MCF 10A (cell line): ENCODE data around the gene RGS19. TPM values are rescaled to one million over a fixed set of nuclear protein-coding genes. Genes with fewer than 3 reads are reported as not detected.

Experiments used
- BruUV-seq: library from RNA; stranded (reverse); fragments of 400-500 nt; replicated peaks from 2 replicates; lab custom pipeline; 2021; lab: Mats Ljungman, UMichigan
- CTCF ChIA-PET: fragments of 300-600 bp; sonication (Branson Sonifier 250); formaldehyde crosslinking; extraction: SDS; loops from one replicate; lab custom pipeline; 2021; ENCODE audit warnings: antibody characterized with exemption, inconsistent platforms; lab: Yijun Ruan, JAX
- POLR2A ChIA-PET: fragments of 300-600, 350-650 bp; sonication (Branson Sonifier 250); formaldehyde crosslinking; extraction: SDS; loops from one replicate; lab custom pipeline; 2020; ENCODE audit warnings: antibody characterized with exemption, inconsistent platforms; lab: Yijun Ruan, JAX
- DNase-seq: peaks from one replicate; pipeline ENCODE4 v3.0.0-alpha.2; 2018; ENCODE audit not compliant: unreplicated experiment
- H3K27ac Mint-ChIP-seq: one replicate; pipeline ENCODE4 v1.8.0; 2022; ENCODE audit warnings: mild to moderate bottlenecking, low read depth, mixed read lengths; ENCODE audit not compliant: unreplicated experiment
- H3K27me3 Mint-ChIP-seq: one replicate; pipeline ENCODE4 v1.8.0; 2022; ENCODE audit warnings: mixed read lengths; ENCODE audit not compliant: insufficient read depth, unreplicated experiment
- H3K36me3 Mint-ChIP-seq: one replicate; pipeline ENCODE4 v1.8.0; 2022; ENCODE audit warnings: mild to moderate bottlenecking, moderate library complexity, mixed read lengths; ENCODE audit not compliant: insufficient read depth, unreplicated experiment
- H3K4me1 Mint-ChIP-seq: one replicate; pipeline ENCODE4 v1.8.0; 2022; ENCODE audit warnings: mixed read lengths; ENCODE audit not compliant: insufficient read depth, unreplicated experiment
- H3K4me3 Mint-ChIP-seq: one replicate; pipeline ENCODE4 v1.8.0; 2022; ENCODE audit warnings: mild to moderate bottlenecking, moderate library complexity, mixed read lengths; ENCODE audit not compliant: unreplicated experiment
- H3K9me3 Mint-ChIP-seq: one replicate; pipeline ENCODE4 v1.8.0; 2022; ENCODE audit warnings: mixed read lengths; ENCODE audit not compliant: unreplicated experiment
- intact Hi-C: fragments of 100-400 bp; cut with micrococcal nuclease; formaldehyde crosslinking; loops from 2 replicates; pipeline ENCODE4 v1.14.1; 2022
- total RNA-seq: library from RNA; stranded (reverse); gene quantifications from 2 replicates; pipeline ENCODE4 v1.2.3, GENCODE V29; 2022
- TF ChIP-seq, protein P1 (sequence below): fragments of 200-600 bp; IDR thresholded peaks from one replicate; pipeline ENCODE4 v1.8.0; 2022; ENCODE audit warnings: antibody characterized with exemption, mild to moderate bottlenecking; ENCODE audit not compliant: unreplicated experiment

RGS19 gene
- total RNA-seq, 1 experiment from 2014 or later = 8.8 TPM

GRCh38 chr20:64071341-64072332 is 7.7 kb downstream of the RGS19 start:
- intact Hi-C loops = no loop called here
- ChIA-PET POLR2A (interaction anchor here (1.9 kb wide), 1 partner anchor 9 kb away, joined by 6 read pairs; the partner anchor contains the start of gene TCEA2), CTCF (interaction anchor here (0.6 to 5.2 kb wide), 5 partner anchors 8 to 1429 kb away, joined by 3 to 37 read pairs (median 3); partner anchors contain the start of genes LKAAEAR1, OPRL1 and RGS19)
- no peak overlapping the region for H3K4me3 Mint-ChIP-seq
- TF ChIP-seq, protein P1, sequence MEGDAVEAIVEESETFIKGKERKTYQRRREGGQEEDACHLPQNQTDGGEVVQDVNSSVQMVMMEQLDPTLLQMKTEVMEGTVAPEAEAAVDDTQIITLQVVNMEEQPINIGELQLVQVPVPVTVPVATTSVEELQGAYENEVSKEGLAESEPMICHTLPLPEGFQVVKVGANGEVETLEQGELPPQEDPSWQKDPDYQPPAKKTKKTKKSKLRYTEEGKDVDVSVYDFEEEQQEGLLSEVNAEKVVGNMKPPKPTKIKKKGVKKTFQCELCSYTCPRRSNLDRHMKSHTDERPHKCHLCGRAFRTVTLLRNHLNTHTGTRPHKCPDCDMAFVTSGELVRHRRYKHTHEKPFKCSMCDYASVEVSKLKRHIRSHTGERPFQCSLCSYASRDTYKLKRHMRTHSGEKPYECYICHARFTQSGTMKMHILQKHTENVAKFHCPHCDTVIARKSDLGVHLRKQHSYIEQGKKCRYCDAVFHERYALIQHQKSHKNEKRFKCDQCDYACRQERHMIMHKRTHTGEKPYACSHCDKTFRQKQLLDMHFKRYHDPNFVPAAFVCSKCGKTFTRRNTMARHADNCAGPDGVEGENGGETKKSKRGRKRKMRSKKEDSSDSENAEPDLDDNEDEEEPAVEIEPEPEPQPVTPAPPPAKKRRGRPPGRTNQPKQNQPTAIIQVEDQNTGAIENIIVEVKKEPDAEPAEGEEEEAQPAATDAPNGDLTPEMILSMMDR = no peak
- H3K36me3 Mint-ChIP-seq = no peaks in the 10 kb centered on the region
- H3K27ac Mint-ChIP-seq = no peak overlapping the region
- H3K27me3 Mint-ChIP-seq = no peaks in the 10 kb centered on the region
- BruUV-seq = no TSS peak
- no peaks in the 10 kb centered on the region for H3K9me3 Mint-ChIP-seq
- DNase-seq = no peak
- peaks cover 7% of the 10 kb centered on the region for H3K4me1 Mint-ChIP-seq

DNA sequence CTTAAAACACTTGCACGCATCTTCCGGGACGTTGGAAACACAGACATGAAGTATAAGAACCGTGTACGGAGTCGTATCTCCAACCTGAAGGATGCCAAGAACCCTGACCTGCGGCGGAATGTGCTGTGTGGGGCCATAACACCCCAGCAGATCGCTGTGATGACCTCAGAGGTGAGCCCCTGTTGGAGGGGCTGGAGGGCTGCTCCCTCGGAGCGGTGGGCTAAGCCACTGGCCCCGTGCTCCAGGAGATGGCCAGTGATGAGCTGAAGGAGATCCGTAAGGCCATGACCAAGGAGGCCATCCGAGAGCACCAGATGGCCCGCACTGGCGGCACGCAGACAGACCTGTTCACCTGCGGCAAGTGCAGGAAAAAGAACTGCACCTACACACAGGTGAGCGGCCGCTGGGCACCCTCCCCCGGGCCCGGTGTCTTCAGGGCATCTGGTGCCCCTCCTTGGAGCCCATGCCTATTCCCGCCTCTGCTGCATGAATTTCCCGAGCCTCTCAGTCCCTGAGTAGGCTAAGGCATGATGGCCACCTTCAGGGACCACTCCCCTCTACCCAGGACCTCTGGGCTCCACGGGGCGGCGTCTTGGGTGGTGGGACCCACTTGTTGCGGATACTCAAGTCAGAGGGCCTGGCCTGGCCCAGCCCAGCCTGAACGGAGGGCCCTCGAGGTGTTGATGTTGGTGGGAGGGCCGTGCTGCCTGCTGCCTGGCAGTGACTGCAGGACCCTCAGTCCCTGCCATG is 8.9 kb downstream of the RGS19 start:
- peaks cover 17% of the 10 kb centered on the region for H3K4me1 Mint-ChIP-seq
- no peak for DNase-seq
- no peaks in the 10 kb centered on the region for H3K9me3 Mint-ChIP-seq
- H3K27ac Mint-ChIP-seq = no peak overlapping the region
- no peaks in the 10 kb centered on the region for H3K27me3 Mint-ChIP-seq
- BruUV-seq = no TSS peak
- POLR2A ChIA-PET = interaction anchor here (0.9 to 1.3 kb wide), 4 partner anchors 13 to 177 kb away, joined by 3 to 4 read pairs (median 3); no protein-coding TSS in a partner anchor
- no peak overlapping the region for H3K4me3 Mint-ChIP-seq
- CTCF ChIA-PET = interaction anchor here (0.6 to 5.2 kb wide), 9 partner anchors 8 to 309 kb away, joined by 3 to 37 read pairs (median 7); partner anchors contain the start of genes LKAAEAR1, OPRL1 and RGS19
- TF ChIP-seq, protein P1 = no peak
- intact Hi-C loops = no loop called here
- no peaks in the 10 kb centered on the region for H3K36me3 Mint-ChIP-seq

DNA sequence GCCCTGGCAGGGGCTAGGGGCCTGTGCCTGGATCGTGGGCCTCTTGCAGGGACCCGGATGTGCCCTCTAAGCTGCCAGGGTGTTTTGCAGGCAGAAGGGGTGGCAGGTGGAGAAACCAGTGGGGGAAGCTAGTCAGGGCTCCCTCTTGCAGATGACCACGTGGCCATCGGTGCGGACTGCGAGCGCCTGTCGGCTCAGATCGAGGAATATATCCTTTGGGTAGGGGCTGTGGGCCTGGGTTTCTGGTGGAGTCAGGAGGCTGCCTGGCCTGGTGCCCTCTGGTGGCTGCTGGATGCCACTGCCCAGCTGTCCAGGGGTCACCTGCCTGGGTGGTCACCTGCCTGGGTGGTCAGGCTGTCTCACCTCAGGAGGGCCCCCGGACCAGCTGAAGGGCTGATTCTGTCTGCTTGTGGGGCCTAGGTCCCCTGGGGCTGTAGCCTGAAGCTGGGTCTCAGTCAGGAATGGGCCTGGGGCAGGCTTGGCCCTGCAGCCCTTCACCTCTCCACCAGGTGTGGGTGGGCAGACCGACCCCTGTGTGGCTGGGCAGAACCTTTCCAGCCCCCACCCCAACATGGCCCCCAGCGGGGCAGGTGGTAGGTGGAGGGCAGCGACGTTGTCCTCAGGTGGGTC is 9.6 kb downstream of the RGS19 start:
- intact Hi-C loops = no loop called here
- H3K4me3 Mint-ChIP-seq = no peak overlapping the region
- peaks cover 23% of the 10 kb centered on the region for H3K4me1 Mint-ChIP-seq
- H3K27ac Mint-ChIP-seq = no peak overlapping the region
- DNase-seq = peak; percentile 41
- H3K9me3 Mint-ChIP-seq = no peaks in the 10 kb centered on the region
- H3K36me3 Mint-ChIP-seq = no peaks in the 10 kb centered on the region
- no peaks in the 10 kb centered on the region for H3K27me3 Mint-ChIP-seq
- no TSS peak for BruUV-seq
- ChIA-PET POLR2A (interaction anchor here (0.9 to 1.3 kb wide), 5 partner anchors 14 to 176 kb away, joined by 3 to 4 read pairs (median 3); no protein-coding TSS in a partner anchor), CTCF (interaction anchor here (0.6 to 5.2 kb wide), 12 partner anchors 8 to 801 kb away, joined by 3 to 37 read pairs (median 6); partner anchors contain the start of genes LKAAEAR1, OPRL1 and RGS19)
- TF ChIP-seq, protein P1 = peak; percentile 81
